Ishikawa (cell line): ENCODE measurements around the gene DHRS9.

ENCODE experiments used
- CEBPB ChIP-seq: IDR thresholded peaks from 2 replicates; pipeline ENCODE4 v1.6.1; 2012
- CREB1 ChIP-seq: IDR thresholded peaks from 2 replicates; pipeline ENCODE4 v1.6.1; 2012; ENCODE audit warnings: low read depth
- EGR1 ChIP-seq: IDR thresholded peaks from 2 replicates; pipeline ENCODE4 v1.6.1; 2012
- EP300 ChIP-seq: IDR thresholded peaks from 2 replicates; pipeline ENCODE4 v1.6.1; 2012; ENCODE audit warnings: borderline replicate concordance
- FOXM1 ChIP-seq: IDR thresholded peaks from 2 replicates; pipeline ENCODE4 v1.6.1; 2012; ENCODE audit warnings: low read depth, borderline replicate concordance
- NFIC ChIP-seq: IDR thresholded peaks from 2 replicates; pipeline ENCODE4 v1.6.1; 2012
- RAD21 ChIP-seq: IDR thresholded peaks from 2 replicates; pipeline ENCODE4 v1.6.1; 2012; ENCODE audit warnings: low read depth
- TAF1 ChIP-seq: IDR thresholded peaks from 2 replicates; pipeline ENCODE4 v1.6.1; 2012; ENCODE audit warnings: low read depth, mild to moderate bottlenecking
- TCF12 ChIP-seq: IDR thresholded peaks from 2 replicates; pipeline ENCODE4 v1.6.1; 2012; ENCODE audit warnings: low read depth
- TEAD4 ChIP-seq: IDR thresholded peaks from 2 replicates; pipeline ENCODE4 v1.6.1; 2012
- YY1 ChIP-seq: IDR thresholded peaks from 2 replicates; pipeline ENCODE4 v1.6.1; 2012; ENCODE audit warnings: low read depth
- ZBTB7A ChIP-seq: IDR thresholded peaks from 2 replicates; pipeline ENCODE4 v1.6.1; 2012; ENCODE audit warnings: low read depth
- TF ChIP-seq, protein P1 (sequence below): IDR thresholded peaks from 2 replicates; pipeline ENCODE4 v1.6.1; 2012
- TF ChIP-seq, protein P2 (sequence below): IDR thresholded peaks from 2 replicates; pipeline ENCODE4 v1.6.1; 2012; ENCODE audit warnings: low read depth, mild to moderate bottlenecking
- TF ChIP-seq, protein P3 (sequence below): IDR thresholded peaks from 2 replicates; pipeline ENCODE4 v1.6.1; 2012

Gene DHRS9

DNA sequence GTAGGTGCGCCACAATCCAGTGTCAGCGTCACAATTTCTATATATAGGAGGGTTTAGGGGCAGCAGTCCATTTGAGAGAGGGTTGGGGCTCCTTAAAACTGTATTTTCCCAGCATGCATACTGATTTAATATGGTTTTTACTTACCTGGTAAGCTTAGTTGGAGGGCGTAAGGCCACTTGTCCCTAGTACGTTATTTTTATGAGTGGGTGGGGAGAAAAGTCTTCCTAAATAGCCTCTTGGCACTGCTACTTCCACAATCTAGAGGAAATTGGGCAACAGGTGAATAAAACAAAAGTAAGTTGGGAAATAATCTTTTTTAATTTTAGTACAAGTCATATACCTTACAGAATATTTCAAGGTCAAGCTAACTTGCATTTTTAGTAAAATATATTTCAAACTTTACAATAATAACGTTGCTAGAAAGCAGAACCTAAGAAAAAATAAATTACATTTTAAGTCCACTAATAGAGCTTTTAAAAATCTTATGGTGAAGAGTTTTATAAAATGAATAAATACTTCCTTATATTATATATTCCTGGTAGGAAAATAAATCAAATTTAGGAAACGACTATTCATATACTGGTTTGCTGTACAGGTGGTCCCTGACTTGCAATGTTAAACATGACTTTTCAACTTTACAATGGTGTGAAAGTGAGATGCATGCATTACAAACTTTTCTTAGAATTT lies 20.9 kb downstream of the DHRS9 start:
- TF ChIP-seq EP300 (no peak), FOXM1 (no peak), YY1 (no peak), NFIC (no peak), CEBPB (no peak), TAF1 (no peak), TEAD4 (no peak), ZBTB7A (no peak), TCF12 (no peak), EGR1 (no peak), RAD21 (no peak), CREB1 (no peak)
- TF ChIP-seq, protein P1, sequence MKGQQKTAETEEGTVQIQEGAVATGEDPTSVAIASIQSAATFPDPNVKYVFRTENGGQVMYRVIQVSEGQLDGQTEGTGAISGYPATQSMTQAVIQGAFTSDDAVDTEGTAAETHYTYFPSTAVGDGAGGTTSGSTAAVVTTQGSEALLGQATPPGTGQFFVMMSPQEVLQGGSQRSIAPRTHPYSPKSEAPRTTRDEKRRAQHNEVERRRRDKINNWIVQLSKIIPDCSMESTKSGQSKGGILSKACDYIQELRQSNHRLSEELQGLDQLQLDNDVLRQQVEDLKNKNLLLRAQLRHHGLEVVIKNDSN = no peak
- TF ChIP-seq, protein P2, sequence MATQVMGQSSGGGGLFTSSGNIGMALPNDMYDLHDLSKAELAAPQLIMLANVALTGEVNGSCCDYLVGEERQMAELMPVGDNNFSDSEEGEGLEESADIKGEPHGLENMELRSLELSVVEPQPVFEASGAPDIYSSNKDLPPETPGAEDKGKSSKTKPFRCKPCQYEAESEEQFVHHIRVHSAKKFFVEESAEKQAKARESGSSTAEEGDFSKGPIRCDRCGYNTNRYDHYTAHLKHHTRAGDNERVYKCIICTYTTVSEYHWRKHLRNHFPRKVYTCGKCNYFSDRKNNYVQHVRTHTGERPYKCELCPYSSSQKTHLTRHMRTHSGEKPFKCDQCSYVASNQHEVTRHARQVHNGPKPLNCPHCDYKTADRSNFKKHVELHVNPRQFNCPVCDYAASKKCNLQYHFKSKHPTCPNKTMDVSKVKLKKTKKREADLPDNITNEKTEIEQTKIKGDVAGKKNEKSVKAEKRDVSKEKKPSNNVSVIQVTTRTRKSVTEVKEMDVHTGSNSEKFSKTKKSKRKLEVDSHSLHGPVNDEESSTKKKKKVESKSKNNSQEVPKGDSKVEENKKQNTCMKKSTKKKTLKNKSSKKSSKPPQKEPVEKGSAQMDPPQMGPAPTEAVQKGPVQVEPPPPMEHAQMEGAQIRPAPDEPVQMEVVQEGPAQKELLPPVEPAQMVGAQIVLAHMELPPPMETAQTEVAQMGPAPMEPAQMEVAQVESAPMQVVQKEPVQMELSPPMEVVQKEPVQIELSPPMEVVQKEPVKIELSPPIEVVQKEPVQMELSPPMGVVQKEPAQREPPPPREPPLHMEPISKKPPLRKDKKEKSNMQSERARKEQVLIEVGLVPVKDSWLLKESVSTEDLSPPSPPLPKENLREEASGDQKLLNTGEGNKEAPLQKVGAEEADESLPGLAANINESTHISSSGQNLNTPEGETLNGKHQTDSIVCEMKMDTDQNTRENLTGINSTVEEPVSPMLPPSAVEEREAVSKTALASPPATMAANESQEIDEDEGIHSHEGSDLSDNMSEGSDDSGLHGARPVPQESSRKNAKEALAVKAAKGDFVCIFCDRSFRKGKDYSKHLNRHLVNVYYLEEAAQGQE = no peak
- TF ChIP-seq, protein P3, sequence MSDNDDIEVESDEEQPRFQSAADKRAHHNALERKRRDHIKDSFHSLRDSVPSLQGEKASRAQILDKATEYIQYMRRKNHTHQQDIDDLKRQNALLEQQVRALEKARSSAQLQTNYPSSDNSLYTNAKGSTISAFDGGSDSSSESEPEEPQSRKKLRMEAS = no peak

DNA sequence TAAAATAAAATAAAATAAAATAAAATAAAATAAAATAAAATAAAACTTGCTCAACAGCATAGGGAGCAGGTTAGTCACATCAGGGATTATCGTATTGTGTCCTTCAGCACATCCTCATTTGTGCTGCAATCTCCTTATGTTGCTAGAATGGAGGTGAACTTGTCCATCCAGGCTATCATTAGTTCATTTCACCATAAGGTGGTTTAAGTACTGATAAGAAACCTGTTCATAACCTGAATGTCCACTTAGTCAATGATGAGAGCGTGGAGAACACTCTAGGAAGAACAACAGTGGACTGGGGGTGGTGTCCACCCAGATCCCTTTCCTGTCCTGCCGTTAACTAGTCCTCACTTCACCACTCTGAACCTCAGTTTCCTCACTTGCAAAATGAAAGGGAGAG lies 21.9 kb downstream of the DHRS9 start:
- TF ChIP-seq EGR1 (no peak), NFIC (no peak), TEAD4 (no peak), CREB1 (no peak)

DNA sequence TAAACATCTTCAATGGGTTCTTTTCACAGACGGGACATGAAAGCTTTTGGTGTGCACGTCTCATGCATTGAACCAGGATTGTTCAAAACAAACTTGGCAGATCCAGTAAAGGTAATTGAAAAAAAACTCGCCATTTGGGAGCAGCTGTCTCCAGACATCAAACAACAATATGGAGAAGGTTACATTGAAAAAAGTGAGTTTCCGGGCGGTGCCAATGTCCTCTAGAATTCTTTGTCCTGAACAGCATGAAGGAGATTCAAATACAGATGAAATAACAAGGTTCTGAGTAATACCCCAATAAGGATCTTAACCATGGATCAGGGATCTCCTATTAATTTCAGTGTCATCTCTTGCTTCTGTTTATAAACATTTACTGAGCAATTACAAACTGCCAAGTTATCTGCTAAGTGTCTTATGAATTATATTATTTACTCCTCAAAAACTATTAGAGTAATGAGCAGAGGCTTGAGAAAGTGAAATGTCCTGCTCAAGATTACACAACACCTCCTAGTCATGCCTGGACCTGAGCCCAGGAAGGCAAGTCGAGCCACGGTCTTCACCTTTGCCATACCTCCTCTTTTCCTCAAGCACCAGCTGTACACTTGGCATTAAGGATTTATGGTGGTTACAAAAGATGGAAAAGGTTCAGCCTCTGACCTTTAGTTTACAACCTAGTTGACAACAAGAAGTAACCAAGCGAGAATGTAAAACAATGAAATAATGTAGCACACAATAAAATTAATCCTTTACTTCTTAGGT lies 22.6 kb downstream of the DHRS9 start:
- TF ChIP-seq TEAD4 = peak; percentile 7; the same call in 1 of the 2 replicates
- TF ChIP-seq CEBPB = peak; percentile 92
- no peak for TF ChIP-seq EGR1
- no peak for TF ChIP-seq FOXM1
- peak; percentile 42; the same call in 1 of the 2 replicates for TF ChIP-seq EP300
- peak; percentile 65 for TF ChIP-seq NFIC
- no peak for TF ChIP-seq ZBTB7A
- TF ChIP-seq, protein P3 = 0 out of 2 replicates have a peak, but pooled peaks have one; percentile 9
- peak; percentile 59 for TF ChIP-seq TCF12

DNA sequence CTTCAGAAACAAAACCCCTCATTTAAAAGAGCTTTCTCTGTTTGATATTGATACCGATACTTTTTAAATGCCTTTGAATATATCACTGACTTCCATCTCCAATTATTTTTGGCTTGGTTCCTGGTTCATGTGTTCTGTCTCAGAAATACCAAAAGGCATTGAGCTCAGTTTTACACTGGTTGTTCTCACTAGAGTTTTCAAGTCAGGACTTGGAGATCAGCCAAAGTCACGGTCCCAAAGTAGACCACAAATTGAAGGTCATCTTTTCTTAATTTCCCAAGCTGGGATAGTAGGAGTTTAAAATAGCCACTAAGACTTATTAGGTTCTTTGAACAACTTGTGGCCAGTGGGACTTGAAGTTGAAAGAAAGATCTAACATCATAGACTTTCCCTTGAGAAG lies 24.2 kb downstream of the DHRS9 start:
- TF ChIP-seq TCF12 = no peak
- TF ChIP-seq TEAD4 = no peak
- no peak for TF ChIP-seq NFIC
- no peak for TF ChIP-seq EGR1
- no peak for TF ChIP-seq RAD21
- no peak for TF ChIP-seq CEBPB
- TF ChIP-seq YY1 = no peak
- no peak for TF ChIP-seq ZBTB7A
- TF ChIP-seq, protein P2 = no peak
- TF ChIP-seq, protein P3 = no peak
- TF ChIP-seq, protein P1 = no peak
- TF ChIP-seq FOXM1 = no peak

DNA sequence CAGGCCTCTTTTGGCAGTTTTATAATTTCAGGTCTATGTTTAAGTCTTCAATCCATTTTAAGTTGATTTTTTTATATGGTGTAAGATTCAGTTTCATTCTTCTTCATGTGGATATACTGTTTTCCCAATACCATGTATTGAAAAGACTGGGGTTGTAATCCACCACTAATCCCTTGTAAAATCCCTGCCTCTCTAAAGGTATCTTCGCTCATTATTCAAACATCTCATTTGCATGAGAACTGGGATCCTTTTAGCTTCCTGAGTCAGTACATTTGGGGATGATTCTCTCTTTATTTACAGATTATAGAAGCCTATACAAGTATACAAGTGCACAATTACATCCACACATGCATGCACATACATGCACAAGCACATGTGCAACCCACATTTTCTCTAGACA lies 25.3 kb downstream of the DHRS9 start:
- TF ChIP-seq ZBTB7A = no peak
- no peak for TF ChIP-seq EGR1
- no peak for TF ChIP-seq YY1
- TF ChIP-seq RAD21 = no peak
- no peak for TF ChIP-seq CEBPB
- no peak for TF ChIP-seq FOXM1
- no peak for TF ChIP-seq CREB1
- TF ChIP-seq TAF1 = no peak
